HG03159 (cell line): ENCODE results near the gene KLHL13.
"Not testable (repeated sequence)": the region's sequence is repeated elsewhere in the genome, so short reads cannot be mapped to it uniquely, and the experiment has no call there.

Experiments used
- ATAC-seq: cut with Tn5 transposase; IDR thresholded peaks from one replicate; pipeline ENCODE4 v1.9.1; 2021; ENCODE audit warnings: mild to moderate bottlenecking, moderate library complexity; ENCODE audit not compliant: unreplicated experiment

KLHL13 gene

GRCh38 chrX:118074196-118074595 lies 42.4 kb downstream of the KLHL13 start:
- no peak for ATAC-seq

- ATAC-seq, result no peak
Observed at GRCh38 chrX:118066867-118067515, 49.6 kb downstream of the KLHL13 start.

DNA sequence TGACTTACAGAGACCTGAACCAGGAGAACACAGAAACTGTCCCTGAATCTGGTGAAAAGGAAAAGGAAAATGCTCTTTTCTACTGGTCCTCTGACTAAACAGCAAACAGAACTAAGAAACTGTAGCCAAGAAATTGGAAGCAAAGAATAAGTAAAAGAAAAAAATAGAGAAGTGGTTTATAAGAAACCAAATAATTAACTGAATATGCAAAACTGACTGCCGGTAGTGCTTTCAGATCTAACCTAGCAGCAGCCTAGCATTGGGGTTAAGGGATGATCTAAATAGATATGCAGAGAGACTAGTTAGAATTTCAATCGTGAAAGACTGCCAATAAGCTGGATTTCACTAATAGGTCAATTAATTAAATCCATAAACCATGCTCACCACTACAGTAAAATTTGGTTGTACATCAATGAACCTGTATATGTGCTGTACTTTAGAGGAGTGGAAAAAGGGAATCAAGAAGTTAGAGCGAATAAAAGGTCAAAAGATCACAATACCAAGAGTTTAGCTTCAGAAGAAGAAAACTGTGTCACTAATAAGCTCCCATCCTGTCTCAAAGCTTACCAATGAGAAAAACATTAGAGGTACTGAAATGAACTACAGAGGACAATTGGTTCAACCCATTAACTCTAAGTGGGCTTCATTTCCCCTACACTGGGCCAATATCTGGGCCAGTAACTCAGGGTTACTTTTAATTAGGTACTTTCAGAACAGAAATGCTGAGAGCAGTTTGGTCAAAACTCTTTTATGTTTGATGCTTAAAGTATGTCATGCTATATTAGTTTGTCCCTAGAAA lies 53.6 kb downstream of the KLHL13 start:
- ATAC-seq, result peak; percentile 82

GRCh38 chrX:118062048-118062789 lies 54.4 kb downstream of the KLHL13 start:
- ATAC-seq, result peak; percentile 69

DNA sequence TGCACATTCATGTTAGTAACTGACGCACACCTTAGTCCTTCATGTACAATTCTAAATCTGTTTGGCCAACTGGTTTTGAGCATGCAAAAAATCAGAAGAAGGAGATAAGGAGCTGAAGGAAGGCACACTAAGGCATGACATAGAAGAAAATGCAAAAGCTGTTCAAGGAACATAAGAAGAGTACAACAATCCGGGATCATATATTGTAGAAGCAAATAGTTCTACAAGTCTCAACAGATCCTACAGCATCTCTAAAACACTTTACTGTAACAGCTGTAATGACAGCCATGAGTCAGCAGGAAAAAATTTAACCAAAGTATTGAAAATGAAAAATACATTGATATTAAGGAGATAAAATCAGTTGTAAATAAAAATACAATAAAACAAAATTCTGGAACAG lies 57.7 kb downstream of the KLHL13 start:
- ATAC-seq, result no peak

DNA sequence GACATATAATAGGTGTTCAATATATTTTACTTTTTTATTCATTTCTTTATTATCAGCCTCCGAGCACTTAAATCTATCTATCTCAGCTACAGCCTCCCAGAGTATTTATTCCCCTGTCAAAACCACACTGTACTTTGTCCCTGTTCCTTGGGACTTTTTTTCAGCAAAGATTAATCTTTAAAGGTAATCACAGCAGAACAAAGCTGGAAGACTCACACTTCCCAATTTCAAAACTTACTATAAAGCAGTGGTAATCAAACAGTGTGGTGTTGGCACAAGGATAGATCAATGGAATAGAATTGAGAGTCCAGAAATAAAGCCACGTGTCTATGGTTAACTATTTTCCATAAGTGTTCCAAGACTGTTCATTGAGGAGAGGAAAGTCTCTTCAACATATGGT lies 59.7 kb downstream of the KLHL13 start:
- no peak for ATAC-seq

DNA sequence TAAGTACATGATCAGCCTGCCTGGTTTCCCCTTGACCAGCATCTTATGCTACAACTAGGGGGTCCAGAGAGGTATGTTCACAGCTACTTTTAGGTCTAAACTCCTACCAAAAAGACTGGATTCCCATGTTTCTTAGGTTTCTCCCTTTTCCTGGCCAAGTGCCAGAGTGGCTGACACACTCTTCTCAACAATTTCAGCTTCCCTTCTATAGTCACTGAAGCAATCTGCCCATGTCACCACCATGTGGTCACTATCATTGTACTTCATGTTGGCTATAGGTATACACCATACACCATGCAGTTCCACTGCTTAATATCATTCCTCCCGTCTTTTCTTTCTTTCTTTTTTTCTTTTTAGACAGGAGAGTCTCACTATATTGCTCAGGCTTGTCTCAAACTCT lies 66.9 kb downstream of the KLHL13 start:
- ATAC-seq, result no peak

DNA sequence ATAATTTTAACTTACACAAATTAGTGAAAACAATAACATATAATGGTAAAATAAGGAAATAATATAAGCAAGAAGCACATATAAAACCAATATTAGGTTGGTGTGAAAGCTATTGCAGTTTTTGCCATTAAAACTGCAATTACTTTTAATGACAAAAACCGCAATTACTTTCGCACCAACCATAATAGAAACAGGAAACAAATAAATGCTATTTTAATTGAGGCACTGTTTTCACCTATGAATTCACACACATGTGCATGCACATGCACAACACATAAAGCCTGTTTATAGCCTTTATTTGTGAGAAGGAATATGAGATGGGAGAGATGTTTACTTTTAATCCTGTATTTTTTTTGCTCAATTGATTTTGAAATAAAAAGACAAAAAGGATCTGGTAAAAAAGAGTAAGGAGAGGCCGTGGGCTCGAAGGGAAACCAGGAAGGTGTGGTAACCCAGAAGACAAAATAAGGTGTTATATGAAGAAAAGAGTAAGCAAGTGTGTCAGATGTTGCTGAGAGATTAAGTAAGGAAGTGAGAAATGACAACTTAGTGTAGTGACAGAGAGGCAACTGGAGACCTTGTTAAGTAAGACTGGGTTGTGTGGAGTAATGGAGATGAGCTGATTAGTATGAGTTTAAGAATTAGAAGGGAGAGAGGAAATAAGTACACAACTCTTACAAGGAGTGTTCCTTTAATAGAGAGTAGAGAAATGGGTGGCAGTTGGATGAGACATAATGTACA lies 69.0 kb downstream of the KLHL13 start:
- ATAC-seq, result no peak

DNA sequence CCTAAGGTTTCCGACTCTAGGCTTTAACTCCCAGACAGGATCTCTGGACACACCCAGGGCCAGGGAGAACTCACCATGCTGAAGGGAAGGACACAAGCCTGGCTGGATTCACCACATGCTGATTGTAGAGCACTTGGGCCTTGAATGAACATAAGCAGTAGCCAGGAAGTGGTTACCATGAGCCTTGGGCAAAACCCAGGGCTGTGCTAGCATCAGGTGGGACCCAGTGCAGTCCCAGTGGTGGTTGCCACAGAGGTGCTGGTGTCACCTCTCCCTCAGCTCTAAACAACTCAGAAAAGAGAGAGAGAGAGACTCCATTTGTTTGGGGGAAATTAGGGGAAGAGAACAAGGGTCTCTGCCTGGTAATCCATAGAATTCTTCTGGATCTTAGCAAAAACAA lies 77.0 kb downstream of the KLHL13 start:
- ATAC-seq, result no peak

GRCh38 chrX:118038614-118039365 lies 77.8 kb downstream of the KLHL13 start:
- no peak for ATAC-seq

- ATAC-seq, result no peak
Observed at GRCh38 chrX:118026631-118027030, 90.0 kb downstream of the KLHL13 start.

DNA sequence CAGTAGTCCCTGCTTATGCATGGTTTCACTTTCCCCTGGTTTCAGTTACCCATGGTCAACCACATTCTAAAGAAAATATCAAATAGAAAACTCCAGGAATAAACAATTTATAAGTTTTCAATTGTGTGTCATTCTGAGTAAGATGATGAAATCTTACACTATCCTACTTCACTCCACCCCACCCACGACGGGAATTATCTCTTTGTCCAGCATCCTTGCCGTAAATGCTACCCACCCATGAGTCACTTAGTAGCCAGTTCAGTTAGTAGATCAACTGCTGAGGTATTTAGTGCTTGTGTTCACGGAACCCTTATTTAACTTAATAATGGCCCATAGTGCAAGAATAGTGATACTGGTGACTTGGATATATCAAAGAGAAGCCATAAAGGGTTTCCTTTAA lies 91.4 kb downstream of the KLHL13 start:
- no peak for ATAC-seq

GRCh38 chrX:118024482-118024881 lies 92.1 kb downstream of the KLHL13 start:
- ATAC-seq, result no peak

DNA sequence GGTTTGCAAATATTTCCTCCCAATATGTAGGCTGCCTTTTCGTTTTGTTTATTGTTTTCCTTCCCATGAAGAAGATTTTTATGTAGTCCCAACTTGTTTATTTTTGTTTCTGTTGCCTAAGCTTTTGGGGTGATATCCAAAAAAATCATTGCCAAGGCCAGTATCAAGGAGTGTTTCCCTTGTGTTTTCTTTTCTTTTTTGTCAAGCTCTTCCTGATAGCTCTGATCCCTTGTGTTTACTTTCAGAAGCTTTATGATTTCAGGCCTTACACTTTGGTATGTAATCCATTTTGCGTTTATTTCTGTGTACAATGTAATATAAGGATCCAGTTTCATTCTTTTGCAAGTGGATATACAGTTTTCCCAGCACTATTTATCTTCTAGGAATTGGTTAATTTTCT lies 93.9 kb downstream of the KLHL13 start:
- no peak for ATAC-seq

DNA sequence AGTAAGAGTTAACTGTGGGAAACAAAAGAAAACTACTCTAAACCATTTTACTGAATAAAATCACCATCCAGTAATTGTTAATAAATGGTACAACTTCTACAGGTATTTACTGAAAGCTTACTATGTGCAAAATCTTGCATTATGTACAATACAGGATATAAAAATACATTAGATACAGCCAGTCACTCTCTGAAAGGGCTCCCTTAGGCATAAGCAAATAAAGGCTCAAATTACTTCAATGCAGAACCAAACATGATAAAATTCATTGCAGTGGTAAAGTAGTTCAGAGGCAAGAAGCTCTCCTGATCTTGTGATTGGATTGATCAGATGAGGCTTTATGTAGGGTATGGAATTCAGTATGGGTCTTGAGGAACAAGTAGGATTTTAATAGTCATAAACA lies 100.2 kb downstream of the KLHL13 start:
- no peak for ATAC-seq

DNA sequence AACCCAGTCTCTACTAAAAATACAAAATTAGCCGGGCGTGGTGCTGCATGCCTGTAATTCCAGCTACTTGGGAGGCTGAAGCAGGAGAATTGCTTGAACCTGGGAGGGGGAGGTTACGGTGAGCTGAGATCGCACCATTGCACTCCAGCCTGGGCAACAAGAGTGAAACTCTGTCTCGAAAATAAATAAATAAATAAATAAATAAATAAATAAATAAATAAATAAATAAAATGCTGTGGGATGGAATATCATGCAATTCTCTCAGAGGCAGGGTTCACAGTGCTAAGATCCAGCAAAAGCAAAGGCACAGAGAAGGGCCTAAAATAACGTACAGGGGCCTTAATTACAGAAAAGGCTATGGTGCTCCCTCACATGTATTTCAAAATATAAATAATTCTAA lies 114.2 kb downstream of the KLHL13 start:
- ATAC-seq, result not testable (repeated sequence)

- ATAC-seq, result no peak
Observed at GRCh38 chrX:118000518-118000917, 116.1 kb downstream of the KLHL13 start.

- no peak for ATAC-seq
Observed at GRCh38 chrX:117998171-117998570, 118.4 kb downstream of the KLHL13 start.

DNA sequence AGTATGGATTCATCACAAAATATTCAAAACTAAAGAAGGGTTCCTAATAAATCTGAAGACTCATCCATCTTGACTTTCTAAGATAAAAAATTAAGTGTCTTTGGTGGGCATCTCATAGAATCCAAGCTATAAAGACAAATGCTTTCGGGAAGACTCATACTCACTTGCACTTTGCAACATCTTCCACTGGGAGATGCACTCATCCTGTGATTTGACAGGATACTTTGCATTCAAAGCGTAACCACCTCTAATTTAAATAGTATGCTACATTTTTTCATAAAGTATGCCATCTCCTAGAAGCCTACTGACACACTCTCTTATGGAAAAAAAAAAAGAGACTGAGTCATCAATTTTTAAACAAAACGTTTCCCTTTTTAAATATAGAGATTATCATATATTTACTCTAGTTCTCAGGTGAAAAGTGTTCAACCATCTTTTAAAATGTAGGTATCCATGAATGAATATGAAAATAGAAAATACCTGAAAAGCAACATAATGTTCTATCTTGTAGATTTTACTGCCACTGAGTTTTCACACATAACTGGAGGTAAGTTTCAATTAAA lies 119.6 kb downstream of the KLHL13 start:
- ATAC-seq, result no peak

- ATAC-seq, result no peak
Observed at GRCh38 chrX:117996408-117996807, 120.2 kb downstream of the KLHL13 start.
